ENCODE data around the gene MBD1. TPM values are rescaled to one million over a fixed set of nuclear protein-coding genes. Genes with fewer than 3 reads are reported as not detected.

The MBD1 gene
- total and polyA plus RNA-seq, 4 donors, result 13.9 to 45.8 (median 26.8) TPM

DNA sequence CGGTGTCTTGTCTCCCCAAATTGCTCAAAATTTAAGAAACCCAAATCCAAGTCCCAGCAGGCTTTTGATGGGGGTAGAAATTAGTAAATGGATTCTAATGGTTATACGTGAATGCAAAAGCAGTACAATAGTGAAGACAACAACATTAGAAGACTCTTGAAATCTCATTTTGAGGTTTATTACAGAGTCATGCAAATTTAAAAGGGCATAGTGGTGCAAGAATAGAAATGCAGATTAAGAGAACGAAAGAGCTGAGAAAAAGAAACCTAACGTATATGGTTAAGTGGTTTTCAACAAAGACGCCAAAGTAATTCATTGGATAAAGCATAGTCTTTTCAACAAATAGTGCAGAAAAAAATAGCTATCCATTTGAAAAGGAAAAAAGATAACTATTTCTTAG is 39.4 kb upstream of the MBD1 start:
- 89% methylated on average over 5 of the region's 5 CpGs for WGBS
- H3K27me3 ChIP-seq (ENCODE audit: control insufficient read depth in 4 of 4, insufficient read depth in 4 of 4, low read length in 3 of 4), result no peaks in the 10 kb centered on the region
- TF ChIP-seq, protein P1, sequence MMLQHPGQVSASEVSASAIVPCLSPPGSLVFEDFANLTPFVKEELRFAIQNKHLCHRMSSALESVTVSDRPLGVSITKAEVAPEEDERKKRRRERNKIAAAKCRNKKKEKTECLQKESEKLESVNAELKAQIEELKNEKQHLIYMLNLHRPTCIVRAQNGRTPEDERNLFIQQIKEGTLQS (IDR thresholded peaks at IDR 0.05), result no peak
- TF ChIP-seq, protein P2, sequence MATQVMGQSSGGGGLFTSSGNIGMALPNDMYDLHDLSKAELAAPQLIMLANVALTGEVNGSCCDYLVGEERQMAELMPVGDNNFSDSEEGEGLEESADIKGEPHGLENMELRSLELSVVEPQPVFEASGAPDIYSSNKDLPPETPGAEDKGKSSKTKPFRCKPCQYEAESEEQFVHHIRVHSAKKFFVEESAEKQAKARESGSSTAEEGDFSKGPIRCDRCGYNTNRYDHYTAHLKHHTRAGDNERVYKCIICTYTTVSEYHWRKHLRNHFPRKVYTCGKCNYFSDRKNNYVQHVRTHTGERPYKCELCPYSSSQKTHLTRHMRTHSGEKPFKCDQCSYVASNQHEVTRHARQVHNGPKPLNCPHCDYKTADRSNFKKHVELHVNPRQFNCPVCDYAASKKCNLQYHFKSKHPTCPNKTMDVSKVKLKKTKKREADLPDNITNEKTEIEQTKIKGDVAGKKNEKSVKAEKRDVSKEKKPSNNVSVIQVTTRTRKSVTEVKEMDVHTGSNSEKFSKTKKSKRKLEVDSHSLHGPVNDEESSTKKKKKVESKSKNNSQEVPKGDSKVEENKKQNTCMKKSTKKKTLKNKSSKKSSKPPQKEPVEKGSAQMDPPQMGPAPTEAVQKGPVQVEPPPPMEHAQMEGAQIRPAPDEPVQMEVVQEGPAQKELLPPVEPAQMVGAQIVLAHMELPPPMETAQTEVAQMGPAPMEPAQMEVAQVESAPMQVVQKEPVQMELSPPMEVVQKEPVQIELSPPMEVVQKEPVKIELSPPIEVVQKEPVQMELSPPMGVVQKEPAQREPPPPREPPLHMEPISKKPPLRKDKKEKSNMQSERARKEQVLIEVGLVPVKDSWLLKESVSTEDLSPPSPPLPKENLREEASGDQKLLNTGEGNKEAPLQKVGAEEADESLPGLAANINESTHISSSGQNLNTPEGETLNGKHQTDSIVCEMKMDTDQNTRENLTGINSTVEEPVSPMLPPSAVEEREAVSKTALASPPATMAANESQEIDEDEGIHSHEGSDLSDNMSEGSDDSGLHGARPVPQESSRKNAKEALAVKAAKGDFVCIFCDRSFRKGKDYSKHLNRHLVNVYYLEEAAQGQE (IDR thresholded peaks at IDR 0.05), result no peak
- no peak for TF ChIP-seq HNF4A (conservative IDR thresholded peaks at IDR 0.05)
- no peaks in the 10 kb centered on the region for H3K9me3 ChIP-seq (ENCODE audit: control insufficient read depth in 4 of 4, low read length in 3 of 4)
- no peaks in the 10 kb centered on the region for H3K36me3 ChIP-seq (ENCODE audit: control insufficient read depth in 4 of 4, insufficient read depth in 3 of 4, low read depth in 1 of 4, low read length in 3 of 4)
- no peaks in the 10 kb centered on the region for H3K4me1 ChIP-seq (ENCODE audit: control insufficient read depth in 4 of 4, insufficient read depth in 4 of 4, low read length in 3 of 4)
- no peak for DNase-seq (ENCODE audit: low spot score)
- no peak overlapping the region for H3K4me3 ChIP-seq (ENCODE audit: low read depth in 1 of 3, low read length in 3 of 3)
- no peak overlapping the region for H3K9ac ChIP-seq (ENCODE audit: low read depth in 1 of 2, low read length in 2 of 2)
- no peak overlapping the region for H3K27ac ChIP-seq (ENCODE audit: low read depth in 1 of 2, low read length in 2 of 2)

- Histone ChIP-seq H3K27ac (ENCODE audit: low read depth in 1 of 2, low read length in 2 of 2) (no peak overlapping the region), H3K4me1 (ENCODE audit: control insufficient read depth in 4 of 4, insufficient read depth in 4 of 4, low read length in 3 of 4) (peaks cover 0 to 13% (median 5%) of the 10 kb centered on the region in 4 donors), H3K9ac (ENCODE audit: low read depth in 1 of 2, low read length in 2 of 2) (no peak overlapping the region), H3K9me3 (ENCODE audit: control insufficient read depth in 4 of 4, low read length in 3 of 4) (no peaks in the 10 kb centered on the region), H3K27me3 (ENCODE audit: control insufficient read depth in 4 of 4, insufficient read depth in 4 of 4, low read length in 3 of 4) (no peaks in the 10 kb centered on the region), H3K4me3 (ENCODE audit: low read depth in 1 of 3, low read length in 3 of 3) (no peak overlapping the region), H3K36me3 (ENCODE audit: control insufficient read depth in 4 of 4, insufficient read depth in 3 of 4, low read depth in 1 of 4, low read length in 3 of 4) (no peaks in the 10 kb centered on the region)
- WGBS, result 65% methylated on average over 5 of the region's 5 CpGs
- TF ChIP-seq RAD21 (IDR thresholded peaks at IDR 0.05), result peak in 1 of 2 donors; percentile 30
- no peak for TF ChIP-seq EGR1 (IDR thresholded peaks at IDR 0.05; ENCODE audit: low read depth in 2 of 2)
- no peak for TF ChIP-seq SP1 (IDR thresholded peaks at IDR 0.05)
- TF ChIP-seq HNF4A (conservative IDR thresholded peaks at IDR 0.05), result peak; percentile 19 to 22
- TF ChIP-seq GABPA (IDR thresholded peaks at IDR 0.05 in 1 of 2, conservative IDR thresholded peaks at IDR 0.05 in 1 of 2), result no peak
- no peak for TF ChIP-seq NR2F2 (IDR thresholded peaks at IDR 0.05)
- TF ChIP-seq, protein P1 (IDR thresholded peaks at IDR 0.05), result no peak
- TF ChIP-seq MAX (IDR thresholded peaks at IDR 0.05), result no peak
- TF ChIP-seq, protein P2 (IDR thresholded peaks at IDR 0.05), result no peak
- no peak for TF ChIP-seq HNF4G (IDR thresholded peaks at IDR 0.05)
- TF ChIP-seq FOXA1 (IDR thresholded peaks at IDR 0.05), result no peak
- peak; percentile 33 for TF ChIP-seq FOXA2 (IDR thresholded peaks at IDR 0.05)
- TF ChIP-seq YY1 (IDR thresholded peaks at IDR 0.05), result no peak
- DNase-seq (ENCODE audit: low spot score), result no peak
These were observed 34.0 kb upstream of the MBD1 start for GRCh38 chr18:50315100-50315871.

All from liver (tissue), 9 donors.